Ramos (cell line): ENCODE measurements around the gene NDUFS8.

Experiments
- in situ Hi-C: fragments of 300-500 bp; cut with MboI; formaldehyde crosslinking; loops from one replicate; pipeline ENCODE4 v1.14.3; 2022; ENCODE audit warnings: low sequenced_read_pairs; ENCODE audit not compliant: unreplicated experiment

The NDUFS8 gene

DNA sequence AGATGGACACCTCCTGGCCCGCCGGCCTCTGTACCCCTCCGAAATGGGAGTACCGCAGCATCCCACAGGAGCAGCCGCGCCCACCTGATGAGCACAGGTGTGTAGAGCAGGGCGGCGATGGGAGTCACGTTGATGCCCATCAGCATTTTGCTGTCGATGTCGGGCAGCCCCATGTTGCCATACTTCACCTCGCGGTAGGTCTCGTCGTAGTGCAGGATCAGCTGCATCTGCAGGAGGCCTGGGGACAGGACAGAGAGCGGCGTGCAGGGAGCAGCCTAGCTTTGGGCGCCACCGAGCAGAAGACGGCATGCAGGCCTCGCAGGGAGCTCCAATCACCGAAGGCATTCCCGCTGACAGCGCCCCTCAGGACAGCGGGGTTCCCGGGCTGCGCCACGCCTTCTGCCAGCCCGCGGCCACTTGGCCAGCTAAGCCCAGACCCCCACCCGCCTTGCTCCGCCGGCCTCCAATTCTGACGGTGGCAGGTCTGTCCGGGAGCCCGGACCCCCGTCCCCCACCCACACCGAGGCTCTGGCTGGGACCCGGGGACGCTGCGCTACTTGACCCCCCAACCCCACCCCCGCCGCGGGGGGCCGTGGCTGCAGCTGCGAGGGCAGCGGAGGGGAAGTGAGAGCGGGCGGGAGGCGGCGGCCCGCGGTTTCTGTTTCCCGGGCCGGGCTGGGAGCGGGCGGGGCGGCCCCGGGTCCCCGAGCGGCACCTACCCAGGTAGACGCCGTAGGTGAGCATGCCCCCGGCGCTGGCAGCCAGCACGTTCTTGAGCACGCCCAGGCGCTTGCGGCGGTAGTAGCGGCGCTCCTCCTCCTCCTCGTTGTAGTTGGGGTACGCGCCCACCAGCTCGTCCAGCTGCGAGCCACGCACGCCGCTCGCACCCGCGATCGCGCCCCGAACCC, 27.3 kb upstream of the NDUFS8 start:
- in situ Hi-C loops: no loop called here

DNA sequence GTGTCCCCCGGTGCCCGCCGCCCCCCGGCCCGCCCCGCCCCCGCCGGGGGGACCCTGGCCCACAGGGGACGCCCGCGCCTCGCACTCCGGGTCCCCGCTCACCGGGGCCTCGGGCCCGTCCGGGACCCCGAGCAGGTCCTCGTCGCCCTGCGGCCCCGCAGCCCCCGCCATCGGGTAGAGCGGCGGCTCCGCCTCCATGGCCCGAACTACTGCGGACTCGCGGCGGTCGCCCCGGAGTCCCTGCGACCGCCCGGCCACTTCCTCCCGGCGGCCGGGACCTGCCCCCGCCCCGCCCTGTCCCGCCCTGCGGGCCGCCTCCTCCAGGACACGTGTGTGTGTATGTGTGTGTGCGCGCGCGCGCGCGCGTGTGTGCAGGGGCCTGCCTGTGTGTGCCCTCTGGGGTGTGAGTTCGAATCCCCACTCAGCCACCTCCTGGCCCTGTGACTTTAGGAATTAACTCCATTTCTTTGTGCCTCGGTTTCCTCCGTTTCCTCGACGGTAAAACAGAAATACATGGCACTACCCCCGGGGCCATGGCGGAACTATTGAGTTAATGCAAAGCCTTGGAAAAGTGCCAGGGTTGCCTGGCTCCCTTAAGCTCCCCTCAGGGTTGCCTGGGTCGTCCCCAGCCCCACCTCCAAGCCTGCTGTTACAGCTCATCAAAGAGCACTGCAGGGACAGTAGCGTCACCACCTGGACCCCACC, 26.5 kb upstream of the NDUFS8 start, which contains the start of gene UNC93B1:
Gene UNC93B1 (minus strand): TSS at position 252 of the 705 bp plus-strand sequence. CDS start 54 bp downstream, at position 198.
- in situ Hi-C loops: no loop called here

DNA sequence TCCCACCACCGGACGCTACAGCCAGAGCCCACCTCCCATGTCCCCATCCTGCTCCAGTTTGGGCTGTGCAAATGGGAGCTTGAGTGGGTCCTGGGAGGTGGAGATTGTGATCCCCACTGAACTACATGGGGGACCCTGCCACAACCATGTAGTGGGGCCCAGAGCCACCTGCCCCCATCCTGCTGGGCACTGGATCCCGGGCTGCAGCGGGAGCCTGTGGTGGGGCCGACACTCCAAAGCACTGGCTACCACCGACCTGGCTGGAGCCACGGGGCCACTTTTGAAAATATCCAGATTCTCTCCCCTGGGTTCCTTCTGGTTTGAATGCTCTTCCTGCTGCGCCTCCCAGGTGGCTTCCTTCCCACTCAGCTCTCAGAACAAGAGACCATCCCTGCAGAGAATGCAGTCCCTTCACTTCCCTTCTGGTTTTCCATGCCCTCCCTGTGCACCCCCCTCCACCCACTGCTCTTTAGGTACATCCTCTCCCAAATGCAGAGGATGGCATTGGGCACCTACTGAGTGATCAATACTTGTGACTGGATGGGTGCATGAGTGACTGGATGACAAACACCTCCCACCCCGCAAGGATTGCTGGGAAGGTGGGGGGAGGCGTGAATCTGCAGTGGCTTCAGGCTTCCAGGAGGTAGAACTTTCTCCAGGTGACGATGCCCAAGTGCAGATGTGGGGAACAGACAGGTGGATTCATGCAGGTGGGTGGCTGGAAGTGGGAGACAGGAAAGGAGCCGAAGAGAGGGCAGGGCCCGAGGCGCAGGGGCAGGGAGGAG, 25.7 kb upstream of the NDUFS8 start:
- in situ Hi-C loops: no loop called here

DNA sequence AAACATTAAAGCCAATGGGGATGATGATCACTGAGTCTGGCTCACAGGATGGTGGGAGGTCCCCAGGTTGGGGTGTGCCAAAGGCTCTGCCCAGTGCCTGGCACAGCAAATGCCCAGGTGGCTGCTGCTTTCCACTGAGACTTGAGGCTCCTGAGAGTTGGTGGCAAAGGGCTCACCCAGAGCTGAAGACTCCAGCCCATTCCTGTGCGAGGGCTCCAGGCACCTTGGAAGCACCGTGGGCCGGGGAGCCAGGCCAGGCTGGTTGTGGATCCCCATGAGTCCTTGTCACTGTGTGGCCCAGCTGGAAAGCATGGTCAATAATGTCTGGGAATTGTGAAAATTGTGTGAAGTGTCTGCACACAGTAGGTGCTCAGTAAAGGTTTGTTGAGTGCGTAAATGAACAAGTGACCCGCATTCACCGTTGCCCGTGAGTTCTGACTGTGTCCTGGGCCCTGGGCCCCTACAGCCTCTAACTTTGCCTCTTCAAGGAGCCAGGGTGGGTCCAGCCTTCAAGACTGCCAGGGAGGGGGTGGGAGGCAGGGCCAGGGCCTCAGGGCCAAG, 23.8 kb upstream of the NDUFS8 start:
- in situ Hi-C loops: no loop called here

DNA sequence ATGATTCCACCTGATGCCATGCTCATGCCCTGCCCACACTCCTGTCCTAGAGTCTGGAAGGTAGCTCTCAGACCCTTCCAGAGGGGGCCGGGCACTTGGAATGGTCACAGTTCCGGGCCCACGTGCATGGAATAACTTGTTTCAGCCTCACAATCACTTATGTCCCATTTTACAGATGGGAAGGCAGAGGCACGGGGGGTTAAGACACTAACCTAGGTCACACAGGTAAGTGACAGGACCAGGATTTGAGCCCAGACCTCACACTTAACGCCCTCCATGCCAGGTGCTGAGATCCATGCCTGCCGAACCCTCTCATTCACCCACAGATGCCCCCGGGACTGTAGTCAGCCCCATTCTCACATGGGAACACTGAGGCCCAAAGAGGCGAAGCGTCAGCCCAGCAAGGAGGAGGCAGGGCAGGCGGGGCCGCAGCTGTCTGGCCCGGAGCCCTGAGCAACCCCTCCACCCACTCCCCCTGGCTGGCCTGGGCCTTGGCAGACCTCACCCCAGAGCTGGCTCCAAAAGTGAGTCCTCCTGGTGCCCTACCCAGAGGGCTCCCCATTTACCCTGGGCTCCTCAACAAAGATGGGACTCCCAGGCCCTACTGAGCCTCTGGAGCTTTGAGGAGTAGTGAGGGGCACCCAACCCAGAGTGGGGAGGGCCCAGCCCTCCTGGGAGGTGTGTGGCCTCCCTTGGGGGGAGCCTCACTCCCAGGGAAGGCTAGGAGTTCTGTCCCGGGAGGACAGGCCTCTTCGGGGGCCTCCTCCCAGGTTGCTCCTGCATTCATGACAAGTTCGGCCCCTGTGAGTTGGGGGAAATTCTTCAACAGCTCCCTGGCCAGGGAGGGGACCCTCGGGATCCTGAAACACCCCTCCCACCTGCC, 22.7 kb upstream of the NDUFS8 start:
- in situ Hi-C loops: no loop called here

DNA sequence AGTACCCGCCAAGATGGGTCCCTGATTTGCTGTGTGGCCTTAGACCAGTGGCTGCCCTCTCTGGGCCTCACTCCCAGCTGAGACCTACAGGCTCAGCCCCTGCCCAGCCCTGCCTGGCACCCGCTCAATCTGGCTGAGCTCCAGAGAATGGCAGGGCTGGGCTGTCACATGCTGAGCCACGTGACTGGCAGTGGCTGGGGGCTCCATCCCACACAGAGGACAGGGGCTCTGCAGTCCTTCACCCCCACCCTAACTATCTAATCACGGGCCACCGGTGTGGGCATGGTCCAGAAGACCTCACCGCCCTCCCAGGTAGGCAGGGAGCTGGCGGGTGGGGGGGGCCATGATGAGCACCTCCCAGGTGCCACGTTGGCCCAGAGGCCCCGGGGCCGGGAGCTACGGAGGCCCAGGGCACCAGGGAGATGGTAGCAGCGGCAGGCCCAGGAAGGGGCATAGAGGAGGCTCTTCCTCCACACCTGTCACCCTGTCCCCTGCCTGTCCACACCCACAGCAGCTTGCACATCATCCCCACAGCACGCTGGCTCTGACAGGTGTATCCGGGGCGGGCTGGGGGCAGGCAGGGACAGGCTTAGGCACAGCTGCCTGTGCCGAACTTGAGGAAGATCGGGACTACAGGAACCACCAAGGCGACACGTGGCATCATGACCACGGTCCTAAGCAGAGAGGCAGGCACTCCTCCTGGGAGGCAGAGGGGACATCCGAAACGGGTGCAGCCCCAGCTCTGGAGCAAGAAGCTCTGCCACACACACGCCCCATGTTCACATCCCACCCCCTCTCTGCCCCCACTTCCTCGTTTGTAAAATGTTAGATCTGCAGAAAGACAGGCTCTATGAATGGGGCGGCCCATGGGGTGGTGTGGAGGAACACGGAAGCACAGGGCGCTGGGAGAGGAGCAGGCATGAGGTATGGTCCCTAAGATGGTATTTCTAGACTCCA, 21.8 kb upstream of the NDUFS8 start:
- in situ Hi-C loops: no loop called here

DNA sequence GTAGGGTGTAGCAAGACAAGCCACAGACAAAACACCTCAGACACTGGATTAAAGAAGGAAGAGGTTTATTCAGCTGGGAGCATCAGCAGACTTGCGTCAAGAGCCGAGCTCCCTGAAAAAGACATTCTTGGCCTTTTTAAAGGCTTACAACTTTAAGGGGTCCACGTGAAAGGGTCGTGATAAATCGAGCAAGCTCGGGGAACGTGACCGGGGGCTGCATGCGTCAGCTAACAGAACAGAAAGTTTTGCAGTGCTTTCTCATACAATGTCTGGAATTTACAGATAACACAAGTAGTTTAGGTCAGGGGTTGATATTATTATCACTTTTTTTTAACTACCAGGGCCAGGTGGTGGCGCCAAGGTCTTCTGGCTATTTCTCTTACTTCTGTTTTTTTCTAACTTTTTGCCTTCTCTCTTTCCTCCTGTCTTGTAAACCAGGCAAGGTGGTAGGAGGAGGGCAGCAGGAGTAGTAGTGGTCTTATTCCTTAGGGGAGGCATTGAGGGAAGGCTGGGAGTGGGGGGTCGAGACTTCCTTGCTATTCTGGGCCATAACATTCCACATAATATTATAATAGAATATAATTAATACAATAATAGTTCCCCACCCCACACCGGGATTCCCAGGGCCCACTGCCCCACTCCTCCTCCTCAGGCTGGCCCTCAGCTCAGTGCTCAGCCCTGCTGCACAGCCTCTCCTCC, 20.9 kb upstream of the NDUFS8 start:
- in situ Hi-C loops: loop anchor here (5.0 kb wide), 1 partner anchor 198 kb away; no protein-coding TSS in a partner anchor

DNA sequence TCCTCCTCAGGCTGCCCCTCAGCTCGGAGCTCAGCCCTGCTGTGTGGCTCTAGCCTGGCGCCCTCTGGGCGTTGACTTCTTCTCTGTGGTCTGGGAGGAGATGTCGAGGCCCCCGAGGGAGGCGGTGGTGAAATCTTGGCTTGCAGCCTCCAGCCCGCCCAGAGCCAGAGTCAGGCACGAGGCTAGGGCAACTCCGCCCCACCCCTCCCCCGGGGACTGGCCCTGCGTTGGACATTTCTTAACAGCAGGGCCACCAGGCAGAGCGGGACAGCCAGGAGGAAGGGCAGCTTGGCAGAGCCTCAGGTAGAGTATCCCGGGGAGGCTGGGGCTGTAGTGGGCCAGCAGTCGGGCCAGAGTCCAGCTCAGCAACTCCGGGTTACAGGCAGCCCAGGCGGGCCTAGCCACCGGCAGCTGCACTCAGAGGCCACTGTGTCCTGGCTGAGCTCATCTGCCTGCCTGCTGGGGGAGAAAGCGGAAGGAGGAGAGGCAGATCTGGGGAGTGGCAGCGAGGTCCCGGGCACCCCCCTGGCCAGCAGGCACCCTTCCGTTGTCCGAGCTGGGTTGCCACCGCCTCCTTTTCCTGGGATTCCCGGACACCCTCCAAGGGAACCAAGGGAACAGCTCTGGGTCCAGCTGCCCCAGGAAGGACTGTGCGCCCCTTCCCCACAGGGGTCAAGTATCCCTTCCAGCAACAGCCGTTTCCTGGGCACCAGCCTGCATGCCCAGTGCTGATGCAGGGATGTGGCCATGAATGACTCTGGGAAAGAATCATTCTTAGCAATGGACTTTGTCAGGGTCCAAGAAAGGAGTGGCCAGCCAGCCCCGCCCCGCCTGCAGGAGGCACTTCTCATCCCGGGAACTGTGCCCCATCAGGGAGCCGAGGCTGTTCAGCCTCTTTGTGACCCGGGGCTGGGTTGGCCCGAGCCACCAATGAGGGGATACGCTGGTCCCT, 20.1 kb upstream of the NDUFS8 start, which contains the start of gene ALDH3B1:
Gene ALDH3B1 (plus strand): TSS at position 238 of the 952 bp plus-strand sequence. CDS start 4,971 bp downstream, outside the sequence.
- in situ Hi-C loops: loop anchor here (5.0 kb wide), 1 partner anchor 197 kb away; no protein-coding TSS in a partner anchor

DNA sequence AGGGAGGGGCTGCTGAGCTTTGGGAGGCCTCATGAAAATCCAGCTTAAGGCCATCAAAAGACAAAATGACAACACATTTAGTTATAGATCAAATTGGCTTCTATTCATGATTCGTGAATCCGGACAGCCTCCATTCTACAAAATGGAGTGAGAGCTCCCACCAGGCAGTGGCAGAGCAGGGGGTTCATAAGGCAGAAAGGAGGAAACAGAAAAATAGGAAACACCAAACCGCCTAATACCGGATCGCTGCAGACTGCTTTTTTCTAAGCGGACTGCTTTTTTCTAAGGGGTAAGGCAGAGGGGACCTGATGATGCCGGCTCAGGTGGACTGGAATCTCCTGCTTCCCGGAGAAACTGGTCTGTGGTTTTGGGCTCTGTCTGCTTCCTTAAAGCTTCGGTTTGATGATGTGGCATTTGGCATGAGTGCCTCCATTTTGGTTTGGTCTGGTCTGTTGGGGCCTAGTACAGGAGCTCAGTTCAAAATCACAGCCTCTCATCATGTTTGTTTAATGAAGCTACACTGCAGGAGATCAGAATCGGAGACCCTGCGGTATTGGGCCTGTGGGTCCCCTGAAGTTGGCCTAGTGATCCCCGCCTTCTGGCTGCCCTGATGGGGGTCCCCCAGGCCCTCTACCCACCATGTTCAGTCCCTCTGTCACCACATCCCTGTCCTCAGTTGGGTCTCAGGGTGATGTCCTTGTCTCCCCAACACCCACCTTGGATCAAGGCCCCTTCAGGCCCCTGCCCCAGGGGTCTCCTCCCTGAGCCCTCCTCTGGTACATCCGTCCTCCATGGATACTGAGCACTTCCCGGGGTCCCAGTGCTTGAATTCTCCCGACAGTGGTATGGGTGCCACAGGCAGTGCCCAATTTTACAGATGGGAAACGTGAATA, 19.2 kb upstream of the NDUFS8 start:
- in situ Hi-C loops: loop anchor here (5.0 kb wide), 1 partner anchor 196 kb away; no protein-coding TSS in a partner anchor

DNA sequence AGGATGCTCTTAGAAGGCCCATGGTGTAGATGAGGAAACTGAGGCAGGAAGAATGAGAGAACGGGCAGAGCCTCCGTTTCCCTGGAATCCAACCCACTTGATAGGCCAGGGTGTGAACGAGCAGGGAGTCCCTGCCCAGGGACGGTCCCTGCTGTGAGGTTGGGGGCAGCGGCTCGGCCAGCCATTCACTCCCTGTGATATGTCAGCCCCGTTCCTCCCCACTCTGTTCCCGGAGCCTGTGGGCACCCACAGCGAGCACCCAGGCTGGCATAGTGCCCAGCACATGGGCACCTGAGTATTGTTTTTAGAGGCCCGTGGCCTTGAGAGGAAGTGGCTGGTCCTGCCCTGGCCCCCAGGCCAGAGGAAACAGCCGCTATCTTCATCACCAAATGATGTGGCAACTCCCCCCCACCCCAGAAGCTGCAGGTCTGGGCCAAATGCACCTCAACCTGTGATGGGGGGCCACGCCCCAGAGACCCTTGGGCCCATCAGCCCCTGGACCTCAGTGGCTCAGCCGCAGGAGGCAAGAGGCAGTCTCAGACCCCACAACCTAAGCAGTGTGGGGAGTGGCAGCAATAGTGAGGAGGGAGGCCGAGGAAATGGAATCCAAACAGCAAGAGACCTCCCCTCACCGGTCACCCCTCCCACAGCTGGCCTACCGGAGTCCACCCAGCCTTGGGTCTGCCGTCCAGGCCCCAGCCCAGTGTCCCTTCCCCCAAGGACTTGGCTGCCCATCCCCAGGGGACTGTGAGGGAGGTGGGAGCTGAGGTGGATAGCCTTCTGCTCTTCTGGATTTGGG, 18.2 kb upstream of the NDUFS8 start:
- in situ Hi-C loops: loop anchor here (5.0 kb wide), 1 partner anchor 195 kb away; no protein-coding TSS in a partner anchor

DNA sequence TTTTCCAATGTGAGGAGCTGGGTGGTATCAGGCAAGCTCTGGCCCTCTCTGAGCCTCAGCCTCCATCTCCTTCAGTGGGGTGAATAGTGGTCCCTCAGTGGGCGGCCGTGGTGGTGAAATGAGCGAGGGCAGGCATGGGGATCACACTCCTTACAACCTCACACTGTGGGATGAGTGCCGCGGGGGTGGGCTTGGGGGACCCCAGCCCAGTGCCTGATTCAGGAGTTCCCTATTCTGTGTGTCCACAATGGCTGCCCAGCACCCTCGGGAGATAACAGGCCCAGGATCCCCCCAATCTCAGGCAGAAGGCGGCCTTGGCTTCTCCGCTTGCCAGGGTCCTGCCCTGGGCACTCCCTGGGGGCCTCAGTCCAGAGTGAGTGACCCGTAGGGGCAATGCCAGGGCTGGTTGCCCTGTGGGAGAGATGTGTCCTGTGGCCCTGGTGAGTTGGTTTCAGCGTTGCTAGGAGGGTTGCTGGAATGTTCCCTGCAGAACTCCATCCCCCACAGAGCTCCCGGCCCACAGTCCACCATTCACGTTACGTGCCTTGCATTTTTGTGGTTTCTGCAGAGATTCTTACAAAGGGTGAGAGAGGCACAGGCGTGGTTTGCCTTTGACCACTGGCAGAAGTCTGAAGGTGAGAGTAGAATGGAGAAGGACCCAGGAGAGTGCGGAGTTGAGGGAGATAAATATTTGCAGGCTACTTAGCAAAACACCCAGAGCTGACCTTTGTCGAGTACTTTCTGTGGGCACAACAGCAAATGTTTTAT, 17.5 kb upstream of the NDUFS8 start:
- in situ Hi-C loops: loop anchor here (5.0 kb wide), 1 partner anchor 194 kb away; no protein-coding TSS in a partner anchor

DNA sequence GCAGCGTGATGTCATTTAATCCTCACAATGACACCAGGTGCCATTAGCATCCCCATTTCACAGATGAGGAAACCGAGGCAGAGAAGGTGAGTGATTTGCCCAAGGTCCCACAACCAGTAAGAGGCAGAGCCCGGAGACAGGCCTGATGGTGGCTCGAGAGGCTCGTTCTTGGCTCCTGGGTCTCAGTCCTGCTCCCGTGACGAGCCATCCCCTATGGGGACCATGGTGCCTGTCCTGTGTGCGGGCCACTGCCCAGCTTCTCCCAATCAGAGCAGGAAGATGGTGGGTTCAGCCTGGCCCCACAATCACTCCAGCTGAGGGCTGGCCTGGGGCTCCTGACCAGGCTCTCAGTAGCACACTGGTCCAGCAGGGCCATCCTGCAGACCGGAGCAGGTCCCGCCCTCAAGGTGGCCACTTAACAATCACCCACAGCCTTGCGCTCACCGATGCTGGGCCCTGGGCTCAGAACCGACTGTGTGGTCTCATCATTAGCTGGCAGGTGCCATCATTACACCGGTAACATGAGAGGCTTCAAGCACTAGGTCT, 16.8 kb upstream of the NDUFS8 start:
- in situ Hi-C loops: loop anchor here (5.0 kb wide), 1 partner anchor 194 kb away; no protein-coding TSS in a partner anchor
